MCF 10A (cell line): Measurements from ENCODE around the gene MEP1B. TPM values are rescaled to one million over a fixed set of nuclear protein-coding genes. Genes with fewer than 3 reads are reported as not detected.
A peak's percentile ranks its signal among the peaks of the same experiment; 100 is the strongest.

Experiments used
- BruUV-seq: library from RNA; stranded (reverse); fragments of 400-500 nt; replicated peaks from 2 replicates; lab custom pipeline; 2021; lab: Mats Ljungman, UMichigan
- CTCF ChIA-PET: fragments of 300-600 bp; sonication (Branson Sonifier 250); formaldehyde crosslinking; extraction: SDS; loops from one replicate; lab custom pipeline; 2021; ENCODE audit warnings: antibody characterized with exemption, inconsistent platforms; lab: Yijun Ruan, JAX
- POLR2A ChIA-PET: fragments of 300-600, 350-650 bp; sonication (Branson Sonifier 250); formaldehyde crosslinking; extraction: SDS; loops from one replicate; lab custom pipeline; 2020; ENCODE audit warnings: antibody characterized with exemption, inconsistent platforms; lab: Yijun Ruan, JAX
- DNase-seq: peaks from one replicate; pipeline ENCODE4 v3.0.0-alpha.2; 2018; ENCODE audit not compliant: unreplicated experiment
- H3K27ac Mint-ChIP-seq: one replicate; pipeline ENCODE4 v1.8.0; 2022; ENCODE audit warnings: mild to moderate bottlenecking, low read depth, mixed read lengths; ENCODE audit not compliant: unreplicated experiment
- H3K27me3 Mint-ChIP-seq: one replicate; pipeline ENCODE4 v1.8.0; 2022; ENCODE audit warnings: mixed read lengths; ENCODE audit not compliant: insufficient read depth, unreplicated experiment
- H3K36me3 Mint-ChIP-seq: one replicate; pipeline ENCODE4 v1.8.0; 2022; ENCODE audit warnings: mild to moderate bottlenecking, moderate library complexity, mixed read lengths; ENCODE audit not compliant: insufficient read depth, unreplicated experiment
- H3K4me1 Mint-ChIP-seq: one replicate; pipeline ENCODE4 v1.8.0; 2022; ENCODE audit warnings: mixed read lengths; ENCODE audit not compliant: insufficient read depth, unreplicated experiment
- H3K4me3 Mint-ChIP-seq: one replicate; pipeline ENCODE4 v1.8.0; 2022; ENCODE audit warnings: mild to moderate bottlenecking, moderate library complexity, mixed read lengths; ENCODE audit not compliant: unreplicated experiment
- H3K9me3 Mint-ChIP-seq: one replicate; pipeline ENCODE4 v1.8.0; 2022; ENCODE audit warnings: mixed read lengths; ENCODE audit not compliant: unreplicated experiment
- intact Hi-C: fragments of 100-400 bp; cut with micrococcal nuclease; formaldehyde crosslinking; loops from 2 replicates; pipeline ENCODE4 v1.14.1; 2022
- total RNA-seq: library from RNA; stranded (reverse); gene quantifications from 2 replicates; pipeline ENCODE4 v1.2.3, GENCODE V29; 2022
- TF ChIP-seq, protein P1 (sequence below): fragments of 200-600 bp; IDR thresholded peaks from one replicate; pipeline ENCODE4 v1.8.0; 2022; ENCODE audit warnings: antibody characterized with exemption, mild to moderate bottlenecking; ENCODE audit not compliant: unreplicated experiment

The MEP1B gene
- total RNA-seq, 1 experiment from 2014 or later, result not detected

DNA sequence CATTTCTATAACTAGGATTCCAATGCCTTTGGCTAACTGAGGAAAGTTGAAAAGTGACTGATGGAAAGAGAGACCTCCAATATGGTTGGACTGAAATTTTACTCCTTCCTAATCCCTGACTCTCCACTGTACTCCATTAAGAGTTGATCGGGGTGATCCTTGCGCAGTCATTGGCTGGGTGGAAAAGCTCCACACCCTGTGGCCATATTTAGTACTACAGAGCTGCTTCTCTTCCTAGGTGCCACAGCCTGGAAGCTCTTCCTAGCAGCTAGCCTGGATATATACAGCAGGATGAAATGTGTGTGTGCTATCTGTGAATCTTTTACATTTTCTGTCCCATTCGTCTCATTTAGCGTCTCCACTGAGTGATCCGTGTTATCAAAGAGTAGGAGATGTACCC lies 71.2 kb downstream of the MEP1B start:
- H3K27ac Mint-ChIP-seq, result no peak overlapping the region
- BruUV-seq, result TSS peak; percentile 10
- H3K4me1 Mint-ChIP-seq, result peaks cover 10% of the 10 kb centered on the region
- no peak overlapping the region for H3K4me3 Mint-ChIP-seq
- peaks cover 17% of the 10 kb centered on the region for H3K36me3 Mint-ChIP-seq
- no peak for DNase-seq
- intact Hi-C loops, result no loop called here
- ChIA-PET POLR2A (interaction anchor here (0.8 to 1.7 kb wide), 3 partner anchors 98 to 210 kb away, joined by 3 read pairs; partner anchors contain the start of gene GAREM1), CTCF (interaction anchor here (0.5 to 2.2 kb wide), 7 partner anchors 11 to 209 kb away, joined by 3 to 8 read pairs (median 4); partner anchors contain the start of gene GAREM1)
- TF ChIP-seq, protein P1, sequence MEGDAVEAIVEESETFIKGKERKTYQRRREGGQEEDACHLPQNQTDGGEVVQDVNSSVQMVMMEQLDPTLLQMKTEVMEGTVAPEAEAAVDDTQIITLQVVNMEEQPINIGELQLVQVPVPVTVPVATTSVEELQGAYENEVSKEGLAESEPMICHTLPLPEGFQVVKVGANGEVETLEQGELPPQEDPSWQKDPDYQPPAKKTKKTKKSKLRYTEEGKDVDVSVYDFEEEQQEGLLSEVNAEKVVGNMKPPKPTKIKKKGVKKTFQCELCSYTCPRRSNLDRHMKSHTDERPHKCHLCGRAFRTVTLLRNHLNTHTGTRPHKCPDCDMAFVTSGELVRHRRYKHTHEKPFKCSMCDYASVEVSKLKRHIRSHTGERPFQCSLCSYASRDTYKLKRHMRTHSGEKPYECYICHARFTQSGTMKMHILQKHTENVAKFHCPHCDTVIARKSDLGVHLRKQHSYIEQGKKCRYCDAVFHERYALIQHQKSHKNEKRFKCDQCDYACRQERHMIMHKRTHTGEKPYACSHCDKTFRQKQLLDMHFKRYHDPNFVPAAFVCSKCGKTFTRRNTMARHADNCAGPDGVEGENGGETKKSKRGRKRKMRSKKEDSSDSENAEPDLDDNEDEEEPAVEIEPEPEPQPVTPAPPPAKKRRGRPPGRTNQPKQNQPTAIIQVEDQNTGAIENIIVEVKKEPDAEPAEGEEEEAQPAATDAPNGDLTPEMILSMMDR, result no peak
- H3K9me3 Mint-ChIP-seq, result no peaks in the 10 kb centered on the region
- H3K27me3 Mint-ChIP-seq, result no peaks in the 10 kb centered on the region

DNA sequence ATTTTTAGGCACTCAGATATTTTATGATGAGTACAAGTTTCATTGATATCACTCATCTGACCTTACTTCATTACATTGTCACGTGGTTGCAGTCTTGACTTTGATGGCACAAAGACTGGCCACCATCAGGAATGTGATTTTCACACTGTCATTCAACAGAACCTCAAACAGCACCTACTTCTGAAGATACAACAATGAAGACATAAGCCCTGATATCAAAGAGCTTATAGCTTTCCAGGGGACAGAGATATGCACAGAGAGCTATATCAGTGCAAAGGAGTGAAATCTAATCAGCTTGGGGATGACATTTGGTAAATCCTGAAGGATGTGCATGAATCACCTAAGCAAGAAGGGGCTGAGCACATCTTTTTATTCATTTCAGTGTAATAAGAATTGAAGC lies 72.3 kb downstream of the MEP1B start:
- H3K27me3 Mint-ChIP-seq, result no peaks in the 10 kb centered on the region

DNA sequence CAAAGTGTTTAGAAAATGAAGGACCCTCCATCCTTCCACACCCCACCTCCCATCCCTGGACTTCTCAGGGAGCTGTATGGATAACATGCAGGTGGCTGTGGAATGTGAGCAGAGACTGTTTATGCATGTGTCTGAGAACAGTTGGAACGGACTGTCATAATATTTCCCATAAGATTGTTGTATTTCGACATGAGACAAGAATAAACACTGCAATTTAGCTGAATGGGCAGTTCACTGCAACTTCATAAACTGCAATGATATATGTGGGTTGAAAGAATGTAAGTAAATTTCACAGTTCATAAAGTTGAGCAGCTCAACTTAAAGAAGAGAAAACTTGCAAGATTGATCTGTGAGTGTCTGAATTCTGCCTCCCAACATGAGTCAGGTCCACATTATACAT lies 74.6 kb downstream of the MEP1B start:
- intact Hi-C loops, result no loop called here
- ChIA-PET POLR2A (interaction anchor here (0.7 to 1.4 kb wide), 3 partner anchors 116 to 206 kb away, joined by 3 to 4 read pairs (median 3); partner anchors contain the start of gene GAREM1), CTCF (interaction anchor here (1.3 to 1.4 kb wide), 2 partner anchors 25 to 206 kb away, joined by 4 to 6 read pairs; partner anchors contain the start of gene GAREM1)
- Mint-ChIP-seq H3K9me3 (no peaks in the 10 kb centered on the region), H3K27ac (no peak overlapping the region), H3K4me3 (no peak overlapping the region), H3K4me1 (no peaks in the 10 kb centered on the region), H3K36me3 (peaks cover 43% of the 10 kb centered on the region), H3K27me3 (no peaks in the 10 kb centered on the region)
- TF ChIP-seq, protein P1, result no peak
- no peak for DNase-seq
- BruUV-seq, result no TSS peak

More for the DNA sequence above, 72.3 kb downstream of the MEP1B start:
- POLR2A ChIA-PET, result no interaction called here
- H3K4me3 Mint-ChIP-seq, result no peak overlapping the region
- peaks cover 6% of the 10 kb centered on the region for H3K4me1 Mint-ChIP-seq
- CTCF ChIA-PET, result interaction anchor here (1.3 to 2.2 kb wide), 2 partner anchors 10 to 208 kb away, joined by 4 to 8 read pairs; partner anchors contain the start of gene GAREM1
- no peak overlapping the region for H3K27ac Mint-ChIP-seq
- H3K9me3 Mint-ChIP-seq, result no peaks in the 10 kb centered on the region
- no TSS peak for BruUV-seq
- TF ChIP-seq, protein P1, result no peak
- no peak for DNase-seq
- peaks cover 21% of the 10 kb centered on the region for H3K36me3 Mint-ChIP-seq
- intact Hi-C loops, result no loop called here

DNA sequence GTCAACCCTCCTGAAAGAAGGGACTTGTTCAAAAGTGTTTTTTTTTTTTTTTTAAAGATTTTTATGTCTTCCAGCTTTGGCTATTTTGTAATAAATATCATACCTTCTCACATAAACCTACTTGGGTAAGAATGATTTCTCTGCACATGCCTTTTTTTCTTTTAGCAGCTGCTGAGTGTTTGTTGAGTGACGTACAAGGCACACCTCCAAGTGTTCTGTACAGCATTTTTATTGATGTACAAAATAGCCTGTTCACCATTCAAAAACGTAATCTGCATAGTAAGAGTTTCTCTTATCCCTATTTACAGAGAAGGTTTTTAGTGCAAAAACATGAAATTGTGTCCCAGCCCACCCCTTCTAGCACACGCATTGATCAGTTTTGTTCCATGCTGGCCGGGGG lies 77.6 kb downstream of the MEP1B start:
- no peak overlapping the region for H3K4me3 Mint-ChIP-seq
- intact Hi-C loops, result no loop called here
- peaks cover 8% of the 10 kb centered on the region for H3K4me1 Mint-ChIP-seq
- DNase-seq, result no peak
- H3K36me3 Mint-ChIP-seq, result peaks cover 56% of the 10 kb centered on the region
- TF ChIP-seq, protein P1, result no peak
- no peaks in the 10 kb centered on the region for H3K9me3 Mint-ChIP-seq
- ChIA-PET CTCF (interaction anchor here (7.4 to 10.4 kb wide), 3 partner anchors 109 to 282 kb away, joined by 80 to 193 read pairs (median 171); partner anchors contain the start of gene GAREM1), POLR2A (no interaction called here)
- no peaks in the 10 kb centered on the region for H3K27me3 Mint-ChIP-seq
- H3K27ac Mint-ChIP-seq, result no peak overlapping the region
- BruUV-seq, result no TSS peak

Other genes with a start within 250 kb of the MEP1B start
- 29.0 and 33.9 TPM in 2 replicates for gene TRAPPC8, start 246.9 kb upstream of the MEP1B start, total RNA-seq
- gene RNF125, start 171.2 kb upstream of the MEP1B start, total RNA-seq, result 3.5 and 6.2 TPM in 2 replicates
- gene RNF138, start 98.2 kb upstream of the MEP1B start, total RNA-seq, result 42.3 and 64.5 TPM in 2 replicates